ENCODE results near the gene NDUFA11. TPM values are rescaled to one million over a fixed set of nuclear protein-coding genes. Genes with fewer than 3 reads are reported as not detected.

NDUFA11 gene
- total RNA-seq, 1 donor from 2014 or later: 116 TPM

DNA sequence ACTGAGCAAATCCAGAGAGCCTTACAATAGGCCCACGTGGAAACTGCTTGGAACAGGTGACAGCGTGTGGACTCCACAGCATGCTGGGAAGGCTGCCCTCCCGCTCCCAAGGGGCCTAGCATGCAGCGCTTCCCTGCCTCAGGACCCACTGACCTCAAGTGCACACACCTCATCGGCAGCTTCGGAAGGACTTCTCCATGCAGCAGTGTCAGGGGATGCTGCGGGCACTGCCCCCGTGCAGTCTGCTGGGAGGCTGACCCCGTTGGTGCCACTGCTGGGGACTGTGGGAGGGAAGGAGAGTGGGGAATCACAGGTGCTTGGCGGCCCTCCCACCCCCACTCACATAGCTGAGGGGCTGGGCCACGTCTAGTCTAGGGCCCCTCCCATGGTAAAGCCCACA lies 27.7 kb upstream of the NDUFA11 start:
- Histone ChIP-seq H3K27me3 (ENCODE audit: control insufficient read depth, insufficient read depth, low read length) (no peaks in the 10 kb centered on the region), H3K36me3 (ENCODE audit: control insufficient read depth, insufficient read depth, low read length) (peaks cover 52% of the 10 kb centered on the region), H3K4me3 (ENCODE audit: low read depth, low read length) (no peak overlapping the region)
- FAIRE-seq (no peak), DNase-seq (ENCODE audit: low read depth) (no peak)
- TF ChIP-seq, protein P1, sequence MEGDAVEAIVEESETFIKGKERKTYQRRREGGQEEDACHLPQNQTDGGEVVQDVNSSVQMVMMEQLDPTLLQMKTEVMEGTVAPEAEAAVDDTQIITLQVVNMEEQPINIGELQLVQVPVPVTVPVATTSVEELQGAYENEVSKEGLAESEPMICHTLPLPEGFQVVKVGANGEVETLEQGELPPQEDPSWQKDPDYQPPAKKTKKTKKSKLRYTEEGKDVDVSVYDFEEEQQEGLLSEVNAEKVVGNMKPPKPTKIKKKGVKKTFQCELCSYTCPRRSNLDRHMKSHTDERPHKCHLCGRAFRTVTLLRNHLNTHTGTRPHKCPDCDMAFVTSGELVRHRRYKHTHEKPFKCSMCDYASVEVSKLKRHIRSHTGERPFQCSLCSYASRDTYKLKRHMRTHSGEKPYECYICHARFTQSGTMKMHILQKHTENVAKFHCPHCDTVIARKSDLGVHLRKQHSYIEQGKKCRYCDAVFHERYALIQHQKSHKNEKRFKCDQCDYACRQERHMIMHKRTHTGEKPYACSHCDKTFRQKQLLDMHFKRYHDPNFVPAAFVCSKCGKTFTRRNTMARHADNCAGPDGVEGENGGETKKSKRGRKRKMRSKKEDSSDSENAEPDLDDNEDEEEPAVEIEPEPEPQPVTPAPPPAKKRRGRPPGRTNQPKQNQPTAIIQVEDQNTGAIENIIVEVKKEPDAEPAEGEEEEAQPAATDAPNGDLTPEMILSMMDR (IDR thresholded peaks at IDR 0.05; ENCODE audit: insufficient read depth, low read length, severe bottlenecking): no peak

DNA sequence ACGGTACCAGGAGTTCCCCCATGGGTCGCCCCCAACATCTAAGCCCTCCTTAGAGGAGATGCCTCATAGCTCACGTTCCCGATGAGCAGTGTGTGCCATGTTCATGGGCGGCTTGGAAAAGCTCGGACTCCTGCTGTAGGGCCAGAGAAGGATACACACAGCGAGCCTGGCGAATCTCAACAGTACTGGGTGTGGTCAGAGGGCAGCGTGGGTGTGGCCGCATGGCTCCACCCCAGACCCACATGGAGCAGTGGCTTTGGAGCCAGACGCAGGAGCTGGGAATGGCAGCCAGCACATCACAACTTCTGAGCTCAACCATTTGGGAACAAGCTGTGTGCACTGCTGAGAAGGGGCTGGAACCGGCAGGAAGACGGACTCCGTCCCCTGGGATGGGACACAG lies 26.0 kb upstream of the NDUFA11 start:
- no peak overlapping the region for H3K4me3 ChIP-seq (ENCODE audit: low read depth, low read length)
- no peaks in the 10 kb centered on the region for H3K27me3 ChIP-seq (ENCODE audit: control insufficient read depth, insufficient read depth, low read length)
- peaks cover 55% of the 10 kb centered on the region for H3K36me3 ChIP-seq (ENCODE audit: control insufficient read depth, insufficient read depth, low read length)
- TF ChIP-seq, protein P1 (IDR thresholded peaks at IDR 0.05; ENCODE audit: insufficient read depth, low read length, severe bottlenecking): no peak
- DNase-seq (ENCODE audit: low read depth) (no peak), FAIRE-seq (no peak)

GRCh38 chr19:5929179-5929578 lies 25.6 kb upstream of the NDUFA11 start:
- peaks cover 60% of the 10 kb centered on the region for H3K36me3 ChIP-seq (ENCODE audit: control insufficient read depth, insufficient read depth, low read length)
- DNase-seq (ENCODE audit: low read depth): no peak

GRCh38 chr19:5927441-5927821 lies 23.8 kb upstream of the NDUFA11 start:
- Histone ChIP-seq H3K36me3 (ENCODE audit: control insufficient read depth, insufficient read depth, low read length) (peaks cover 58% of the 10 kb centered on the region), H3K4me3 (ENCODE audit: low read depth, low read length) (no peak overlapping the region), H3K27me3 (ENCODE audit: control insufficient read depth, insufficient read depth, low read length) (no peaks in the 10 kb centered on the region)
- DNase-seq (ENCODE audit: low read depth) (no peak), FAIRE-seq (no peak)
- TF ChIP-seq, protein P1 (IDR thresholded peaks at IDR 0.05; ENCODE audit: insufficient read depth, low read length, severe bottlenecking): no peak

More at GRCh38 chr19:5929179-5929578, 25.6 kb upstream of the NDUFA11 start:
- no peak overlapping the region for H3K4me3 ChIP-seq (ENCODE audit: low read depth, low read length)
- TF ChIP-seq, protein P1 (IDR thresholded peaks at IDR 0.05; ENCODE audit: insufficient read depth, low read length, severe bottlenecking): no peak
- FAIRE-seq: no peak
- no peaks in the 10 kb centered on the region for H3K27me3 ChIP-seq (ENCODE audit: control insufficient read depth, insufficient read depth, low read length)

DNA sequence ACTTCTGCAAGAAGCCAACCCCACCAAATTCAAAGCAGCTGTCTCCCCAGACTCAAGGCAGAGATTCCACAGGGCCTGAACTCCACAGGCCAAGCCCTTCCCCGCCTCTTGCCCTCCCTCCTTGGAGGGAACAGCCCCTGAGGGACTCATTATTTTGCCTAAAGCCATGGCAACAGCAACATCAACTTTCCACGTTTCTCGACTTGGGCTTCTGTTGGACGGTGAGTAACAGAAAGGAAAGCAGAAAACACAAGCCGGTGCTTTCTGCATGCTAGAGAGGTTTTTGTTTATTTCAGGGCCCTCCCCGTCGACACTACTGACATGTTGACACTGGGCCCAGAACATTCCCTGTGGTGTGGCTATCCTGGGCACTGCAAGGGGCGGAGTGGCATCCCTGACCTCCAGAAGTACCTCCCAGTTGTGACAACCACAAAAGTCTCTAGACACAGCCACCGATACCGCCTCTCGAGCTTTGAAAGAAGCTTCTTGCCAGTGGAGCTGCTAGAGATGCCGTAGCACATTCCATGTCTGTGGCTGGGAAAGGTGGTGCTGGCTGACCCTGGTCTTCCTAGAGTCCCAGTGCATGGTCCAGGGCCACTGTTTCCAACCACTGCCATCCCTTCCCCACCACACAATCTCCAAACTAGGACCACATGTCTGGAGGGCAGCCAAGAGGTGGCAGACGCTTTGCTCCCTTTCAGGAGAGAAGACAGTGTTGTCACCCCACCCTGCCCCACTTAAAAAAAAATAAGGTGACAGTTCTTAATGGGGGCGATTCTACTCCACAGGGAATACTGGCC lies 23.3 kb upstream of the NDUFA11 start:
- FAIRE-seq: no peak
- TF ChIP-seq, protein P1 (IDR thresholded peaks at IDR 0.05; ENCODE audit: insufficient read depth, low read length, severe bottlenecking): no peak
- Histone ChIP-seq H3K36me3 (ENCODE audit: control insufficient read depth, insufficient read depth, low read length) (peaks cover 54% of the 10 kb centered on the region), H3K27me3 (ENCODE audit: control insufficient read depth, insufficient read depth, low read length) (no peaks in the 10 kb centered on the region), H3K4me3 (ENCODE audit: low read depth, low read length) (no peak overlapping the region)
- no peak for DNase-seq (ENCODE audit: low read depth)

Measured in bronchial epithelial cell (primary cell).